HG02798 (cell line): ENCODE results near the gene POLE.

Experiments used
- ATAC-seq: cut with Tn5 transposase; IDR thresholded peaks from one replicate; pipeline ENCODE4 v1.9.1; 2021; ENCODE audit warnings: mild to moderate bottlenecking; ENCODE audit not compliant: unreplicated experiment, poor library complexity

POLE gene

GRCh38 chr12:132687211-132688164 is at the start of gene POLE, which contains the start of gene PXMP2:
Gene POLE, minus strand, starts transcription at chr12:132687342. Its CDS starts 27 bp downstream, at chr12:132687315.
Gene PXMP2, plus strand, starts transcription at chr12:132687587. Its CDS starts 84 bp downstream, at chr12:132687671.
- ATAC-seq = peak; percentile 95

GRCh38 chr12:132736913-132737312 is 49.8 kb upstream of the POLE start:
- no peak for ATAC-seq

GRCh38 chr12:132736378-132736777 is 49.2 kb upstream of the POLE start:
- ATAC-seq = no peak

GRCh38 chr12:132735496-132735895 is 48.4 kb upstream of the POLE start:
- ATAC-seq = no peak

GRCh38 chr12:132734206-132734605 is 47.1 kb upstream of the POLE start:
- ATAC-seq = no peak

- ATAC-seq = no peak
These were observed 44.4 kb upstream of the POLE start for GRCh38 chr12:132731574-132731973.

- ATAC-seq = no peak
These were observed 43.2 kb upstream of the POLE start for GRCh38 chr12:132730353-132730752.

- no peak for ATAC-seq
These were observed 42.6 kb upstream of the POLE start for GRCh38 chr12:132729541-132730320.

GRCh38 chr12:132728502-132728901 is 41.4 kb upstream of the POLE start:
- no peak for ATAC-seq

GRCh38 chr12:132727091-132727794 is 40.1 kb upstream of the POLE start:
- no peak for ATAC-seq

- no peak for ATAC-seq
These were observed 39.2 kb upstream of the POLE start for GRCh38 chr12:132726386-132726785.

GRCh38 chr12:132724506-132725241 is 37.5 kb upstream of the POLE start:
- no peak for ATAC-seq

GRCh38 chr12:132723764-132724140 is 36.6 kb upstream of the POLE start:
- no peak for ATAC-seq

- ATAC-seq = no peak
These were observed 36.0 kb upstream of the POLE start for GRCh38 chr12:132723015-132723763.

GRCh38 chr12:132720606-132721345 is 33.6 kb upstream of the POLE start:
- no peak for ATAC-seq

- no peak for ATAC-seq
These were observed 32.8 kb upstream of the POLE start for GRCh38 chr12:132719954-132720324.

GRCh38 chr12:132719141-132719953 is 32.2 kb upstream of the POLE start:
- ATAC-seq = no peak

GRCh38 chr12:132718644-132719043 is 31.5 kb upstream of the POLE start:
- ATAC-seq = no peak
